Progenitor cell of endocrine pancreas (in vitro differentiated cells): Measurements from ENCODE around the gene PLSCR4. TPM values are rescaled to one million over a fixed set of nuclear protein-coding genes. Genes with fewer than 3 reads are reported as not detected.

Experiments
- DNase-seq: peaks from one replicate; pipeline ENCODE4 v3.0.0; 2021; ENCODE audit warnings: low spot score; ENCODE audit not compliant: unreplicated experiment
- H3K27ac Mint-ChIP-seq: 2 replicates; pipeline ENCODE4 v1.8.0; 2021; ENCODE audit warnings: mild to moderate bottlenecking, moderate library complexity, mixed read lengths
- H3K27me3 Mint-ChIP-seq: 2 replicates; pipeline ENCODE4 v1.8.0; 2021; ENCODE audit warnings: mixed read lengths
- H3K36me3 Mint-ChIP-seq: 2 replicates; pipeline ENCODE4 v1.8.0; 2022; ENCODE audit warnings: mixed read lengths; ENCODE audit not compliant: insufficient read depth
- H3K4me1 Mint-ChIP-seq: 2 replicates; pipeline ENCODE4 v1.8.0; 2021; ENCODE audit warnings: low read depth, mixed read lengths
- H3K4me3 Mint-ChIP-seq: 2 replicates; pipeline ENCODE4 v1.8.0; 2021; ENCODE audit warnings: low read depth, mild to moderate bottlenecking, moderate library complexity, mixed read lengths
- H3K9me3 Mint-ChIP-seq: 2 replicates; pipeline ENCODE4 v1.8.0; 2021; ENCODE audit warnings: low read depth, mixed read lengths
- total RNA-seq: library from RNA; stranded (reverse); gene quantifications from 2 replicates; pipeline ENCODE4 v1.2.1, GENCODE V29; 2021
- TF ChIP-seq, protein P1 (sequence below): fragments of 200-600 bp; sonication (generic); IDR thresholded peaks from one replicate; pipeline ENCODE4 v1.5.0; 2021; ENCODE audit warnings: antibody characterized with exemption, mild to moderate bottlenecking; ENCODE audit not compliant: unreplicated experiment

PLSCR4 gene
- total RNA-seq, 1 donor from 2014 or later, result 9.2 TPM

DNA sequence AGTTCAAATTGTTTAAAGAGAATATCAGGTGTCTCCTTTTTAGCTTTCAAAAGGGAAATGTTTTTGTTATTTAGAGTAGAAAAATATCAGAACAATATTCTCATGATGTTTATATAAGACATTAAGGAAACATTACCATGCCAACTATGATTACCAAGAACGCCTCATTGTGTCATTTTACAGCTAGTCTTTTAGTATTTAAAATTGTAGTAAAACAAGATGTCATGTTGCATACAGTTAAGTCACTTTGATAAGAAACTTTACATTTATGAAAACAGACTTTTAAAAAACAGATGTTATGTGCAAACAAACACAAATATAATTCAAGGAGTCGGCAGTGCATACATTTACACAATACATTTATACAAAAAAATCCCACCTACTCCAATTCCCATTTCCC, 4.4 kb downstream of the PLSCR4 start:
- Mint-ChIP-seq H3K4me1 (peaks cover 11% of the 10 kb centered on the region), H3K4me3 (no peak overlapping the region), H3K27ac (no peak overlapping the region), H3K36me3 (peaks cover 3% of the 10 kb centered on the region), H3K9me3 (peaks cover 3% of the 10 kb centered on the region), H3K27me3 (no peaks in the 10 kb centered on the region)
- TF ChIP-seq, protein P1, sequence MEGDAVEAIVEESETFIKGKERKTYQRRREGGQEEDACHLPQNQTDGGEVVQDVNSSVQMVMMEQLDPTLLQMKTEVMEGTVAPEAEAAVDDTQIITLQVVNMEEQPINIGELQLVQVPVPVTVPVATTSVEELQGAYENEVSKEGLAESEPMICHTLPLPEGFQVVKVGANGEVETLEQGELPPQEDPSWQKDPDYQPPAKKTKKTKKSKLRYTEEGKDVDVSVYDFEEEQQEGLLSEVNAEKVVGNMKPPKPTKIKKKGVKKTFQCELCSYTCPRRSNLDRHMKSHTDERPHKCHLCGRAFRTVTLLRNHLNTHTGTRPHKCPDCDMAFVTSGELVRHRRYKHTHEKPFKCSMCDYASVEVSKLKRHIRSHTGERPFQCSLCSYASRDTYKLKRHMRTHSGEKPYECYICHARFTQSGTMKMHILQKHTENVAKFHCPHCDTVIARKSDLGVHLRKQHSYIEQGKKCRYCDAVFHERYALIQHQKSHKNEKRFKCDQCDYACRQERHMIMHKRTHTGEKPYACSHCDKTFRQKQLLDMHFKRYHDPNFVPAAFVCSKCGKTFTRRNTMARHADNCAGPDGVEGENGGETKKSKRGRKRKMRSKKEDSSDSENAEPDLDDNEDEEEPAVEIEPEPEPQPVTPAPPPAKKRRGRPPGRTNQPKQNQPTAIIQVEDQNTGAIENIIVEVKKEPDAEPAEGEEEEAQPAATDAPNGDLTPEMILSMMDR, result no peak
- no peak for DNase-seq

DNA sequence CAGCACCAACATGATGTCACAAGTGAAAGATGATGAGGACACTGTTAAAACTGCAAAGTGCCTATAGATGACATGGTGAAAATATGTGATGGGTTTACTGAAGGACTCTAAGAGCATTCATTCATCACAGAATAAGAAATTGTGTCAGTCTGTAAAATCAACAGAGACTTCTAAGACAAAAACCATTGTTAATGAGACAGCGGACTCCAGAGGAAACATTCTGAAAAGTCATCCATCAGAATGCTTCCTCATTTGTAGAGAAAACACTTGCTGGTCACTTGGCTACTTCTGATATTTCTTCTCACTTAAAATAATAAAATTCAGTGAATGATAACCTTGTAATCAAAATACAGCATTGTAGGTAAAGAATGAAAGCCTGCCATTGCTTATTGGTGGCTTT, 7.3 kb downstream of the PLSCR4 start:
- Mint-ChIP-seq H3K4me1 (peaks cover 1% of the 10 kb centered on the region), H3K4me3 (no peak overlapping the region), H3K27ac (no peak overlapping the region), H3K9me3 (peaks cover 10% of the 10 kb centered on the region), H3K27me3 (no peaks in the 10 kb centered on the region), H3K36me3 (peaks cover 8% of the 10 kb centered on the region)
- TF ChIP-seq, protein P1, result no peak
- no peak for DNase-seq

DNA sequence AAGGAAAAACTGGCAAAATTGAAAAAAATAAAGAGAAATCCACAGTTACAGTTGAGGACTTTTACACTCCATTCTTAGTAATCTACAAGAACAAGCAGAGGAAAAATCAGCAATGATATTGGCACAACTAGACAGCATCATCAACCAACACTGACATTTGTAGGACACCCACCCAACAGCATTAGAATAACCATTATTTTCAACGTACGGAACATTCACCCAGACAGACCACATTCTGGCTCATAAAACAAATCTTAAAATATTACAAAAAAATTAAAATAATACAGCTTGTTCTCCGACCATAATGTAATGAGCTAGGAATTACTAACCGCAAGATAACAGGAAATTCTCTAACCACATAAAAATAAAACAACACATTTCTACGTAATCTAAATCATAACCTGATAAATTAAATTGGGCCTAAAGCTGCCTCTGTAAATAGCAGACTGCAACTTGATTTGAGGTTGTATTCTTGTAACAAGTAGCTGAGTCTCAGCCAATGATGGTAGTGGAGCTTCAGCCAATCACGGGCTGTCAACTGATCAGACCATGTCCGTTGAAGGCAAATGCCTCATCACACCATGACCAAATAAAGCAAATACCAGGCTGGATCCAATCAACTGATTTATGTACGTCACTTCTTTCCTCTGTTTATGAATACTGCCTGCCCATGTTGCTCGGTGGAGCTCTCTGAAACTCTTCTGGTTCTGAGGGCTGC, 9.2 kb downstream of the PLSCR4 start:
- DNase-seq, result no peak
- H3K27ac Mint-ChIP-seq, result no peak overlapping the region
- TF ChIP-seq, protein P1, result no peak
- no peak overlapping the region for H3K4me3 Mint-ChIP-seq
- H3K36me3 Mint-ChIP-seq, result peaks cover 16% of the 10 kb centered on the region
- no peaks in the 10 kb centered on the region for H3K27me3 Mint-ChIP-seq
- H3K4me1 Mint-ChIP-seq, result peaks cover 1% of the 10 kb centered on the region
- H3K9me3 Mint-ChIP-seq, result peaks cover 20% of the 10 kb centered on the region

GRCh38 chr3:146233487-146233886, 17.4 kb downstream of the PLSCR4 start:
- no peak overlapping the region for H3K4me3 Mint-ChIP-seq
- no peaks in the 10 kb centered on the region for H3K4me1 Mint-ChIP-seq
- H3K36me3 Mint-ChIP-seq, result peaks cover 29% of the 10 kb centered on the region
- H3K27me3 Mint-ChIP-seq, result no peaks in the 10 kb centered on the region
- DNase-seq, result no peak
- H3K27ac Mint-ChIP-seq, result no peak overlapping the region
- TF ChIP-seq, protein P1, result no peak
- peaks cover 36% of the 10 kb centered on the region for H3K9me3 Mint-ChIP-seq

GRCh38 chr3:146227486-146227885, 23.4 kb downstream of the PLSCR4 start:
- TF ChIP-seq, protein P1, result no peak
- Mint-ChIP-seq H3K4me3 (no peak overlapping the region), H3K27me3 (no peaks in the 10 kb centered on the region), H3K27ac (peak overlapping the region; percentile 33), H3K4me1 (peaks cover 9% of the 10 kb centered on the region), H3K9me3 (peaks cover 12% of the 10 kb centered on the region), H3K36me3 (peaks cover 11% of the 10 kb centered on the region)
- no peak for DNase-seq
